Esophagus muscularis mucosa (tissue), 4 donors: ENCODE measurements around the gene FYB1.

ENCODE experiments used
- CTCF ChIP-seq, 3 experiments: fragments of 200-600 bp in 2 of 3; fragments of 450-650 bp in 1 of 3; sonication (generic) in 2 of 3; IDR thresholded peaks; one replicate each; pipeline ENCODE4 v1.5.1; 2017 to 2019; ENCODE audit warnings: antibody characterized with exemption in 3 of 3, mild to moderate bottlenecking in 2 of 3, moderate library complexity in 1 of 3
- EP300 ChIP-seq: sonication (generic); formaldehyde crosslinking; IDR thresholded peaks from one replicate; pipeline ENCODE4 v1.6.1; 2017; ENCODE audit warnings: antibody characterized with exemption
- POLR2A ChIP-seq: fragments of 450-650 bp; IDR thresholded peaks from one replicate; pipeline ENCODE4 v1.6.1; 2017; ENCODE audit warnings: antibody characterized with exemption, moderate library complexity, mild to moderate bottlenecking, low read depth
- POLR2AphosphoS5 ChIP-seq, 2 donors: sonication (generic); formaldehyde crosslinking; IDR thresholded peaks; one replicate each; pipeline ENCODE4 v1.6.1; 2017; ENCODE audit warnings: antibody characterized with exemption in 2 of 2

DNA sequence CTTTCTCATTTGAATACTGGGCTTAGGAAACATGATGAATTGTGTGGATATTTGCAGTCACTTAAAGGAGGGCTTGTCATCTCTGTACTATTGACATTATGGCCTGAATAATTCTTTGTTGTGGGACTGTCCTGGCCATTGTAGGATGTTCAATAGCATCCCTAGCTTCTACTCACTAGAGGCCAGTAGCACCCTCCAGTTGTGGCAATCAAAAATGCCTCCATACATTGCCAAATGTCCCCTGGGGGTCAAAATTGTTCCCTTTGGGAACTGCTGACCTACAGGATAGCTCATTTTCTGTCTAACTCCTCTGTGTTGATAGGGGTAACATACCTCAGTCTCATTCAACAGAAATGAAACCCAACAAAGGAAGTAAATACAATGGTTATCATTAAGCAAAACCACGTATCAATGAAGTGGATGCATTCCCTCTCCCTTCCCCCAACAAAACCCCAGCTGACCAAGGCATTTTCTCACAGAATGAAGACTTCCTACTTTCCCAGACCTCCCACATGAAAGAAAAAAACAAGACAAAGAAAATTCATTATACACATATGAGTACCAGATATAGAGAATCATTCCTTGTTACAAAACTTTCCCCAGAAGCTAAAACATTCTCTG, 18.1 kb downstream of the FYB1 start:
- TF ChIP-seq POLR2AphosphoS5 (IDR thresholded peaks at IDR 0.05): no peak
- TF ChIP-seq CTCF (IDR thresholded peaks at IDR 0.05): no peak
- TF ChIP-seq POLR2A: no peak
- no peak for TF ChIP-seq EP300
